Stomach (tissue), 9 donors: ENCODE results near the gene STRIP1. TPM values are rescaled to one million over a fixed set of nuclear protein-coding genes. Genes with fewer than 3 reads are reported as not detected.

Source experiments
- DNase-seq, 2 donors: peaks; one replicate each; pipeline versions ENCODE4 v3.0.0 to v3.0.0-alpha.2; 2013 to 2019
- H3K27ac ChIP-seq, 5 donors: fragments of 200-600 bp in 4 of 5; sonication (generic) in 4 of 5; one replicate each; pipeline ENCODE4 v1.5.1; 2013 to 2019; ENCODE audit warnings: mild to moderate bottlenecking in 1 of 5, moderate library complexity in 1 of 5
- H3K27me3 ChIP-seq, 3 donors: fragments of 200-600 bp; sonication (generic); one replicate each; pipeline ENCODE4 v1.5.1; 2017 to 2019; ENCODE audit warnings: mixed run types in 1 of 3
- H3K36me3 ChIP-seq, 4 donors: fragments of 200-600 bp; sonication (generic); 1 replicate in 3 of 4; 2 replicates in 1 of 4; pipeline ENCODE4 v1.5.1; 2016 to 2019
- H3K4me1 ChIP-seq, 4 donors: fragments of 200-600 bp; sonication (generic); one replicate each; pipeline ENCODE4 v1.5.1; 2016 to 2019
- H3K4me3 ChIP-seq, 4 donors: fragments of 200-600 bp; sonication (generic) in 3 of 4; one replicate each; pipeline ENCODE4 v1.5.1; 2016 to 2019; ENCODE audit warnings: mild to moderate bottlenecking in 1 of 4
- H3K9me3 ChIP-seq, 4 donors: fragments of 200-600 bp; sonication (generic); one replicate each; pipeline ENCODE4 v1.5.1; 2016 to 2019
- EP300 ChIP-seq: sonication (generic); formaldehyde crosslinking; IDR thresholded peaks from one replicate; pipeline ENCODE4 v1.6.1; 2017; ENCODE audit warnings: antibody characterized with exemption
- POLR2A ChIP-seq, 4 donors: fragments of 450-650 bp; IDR thresholded peaks; one replicate each; pipeline ENCODE4 v1.6.1; 2016; ENCODE audit warnings: antibody characterized with exemption in 4 of 4, control low read depth in 2 of 4, mild to moderate bottlenecking in 1 of 4, moderate library complexity in 1 of 4
- POLR2AphosphoS5 ChIP-seq, 3 donors: sonication (generic); formaldehyde crosslinking; IDR thresholded peaks; one replicate each; pipeline ENCODE4 v1.6.1; 2016; ENCODE audit warnings: antibody characterized with exemption in 3 of 3
- WGBS, 5 donors: extraction: QIAGEN DNeasy Blood & Tissue Kit in 3 of 5; methylation state at CpG; one replicate each; pipeline versions ENCODE4 v1.1.5 to v1.1.7; 2013 to 2018; 5-methylcytosine and 5-hydroxymethylcytosine counted together
- intact Hi-C: fragments of 100-400 bp; cut with DNase I; formaldehyde crosslinking; loops from one replicate; pipeline ENCODE4 v1.15.1; 2023; ENCODE audit warnings: low total_unique reads
- polyA plus RNA-seq, 3 donors: library from polyadenylated mRNA; stranded (reverse); fragments of 200-250 nt; gene quantifications; one replicate each; pipeline ENCODE4 v1.2.3, GENCODE V29; 2013
- total RNA-seq, 5 donors: library from RNA; depleted of rRNA; stranded (reverse); fragments of >200 nt; gene quantifications; one replicate each; pipeline versions ENCODE4 v1.1.0 to v1.2.3, GENCODE V29; 2014 to 2016
- TF ChIP-seq, protein P1 (sequence below), 7 experiments: fragments of 450-650 bp in 4 of 7; fragments of 200-600 bp in 3 of 7; sonication (generic) in 3 of 7; IDR thresholded peaks; one replicate each; pipeline ENCODE4 v1.5.1; 2016 to 2019; ENCODE audit warnings: antibody characterized with exemption in 7 of 7, control low read depth in 2 of 7, mild to moderate bottlenecking in 1 of 7
- donor health status: healthy with polysubstance abuse.
- donor health status: Bipolar disorder and iron deficiency.
- donor health status: healthy.

Gene STRIP1
- total and polyA plus RNA-seq, 8 donors, result 6.7 to 262 (median 47.3) TPM

DNA sequence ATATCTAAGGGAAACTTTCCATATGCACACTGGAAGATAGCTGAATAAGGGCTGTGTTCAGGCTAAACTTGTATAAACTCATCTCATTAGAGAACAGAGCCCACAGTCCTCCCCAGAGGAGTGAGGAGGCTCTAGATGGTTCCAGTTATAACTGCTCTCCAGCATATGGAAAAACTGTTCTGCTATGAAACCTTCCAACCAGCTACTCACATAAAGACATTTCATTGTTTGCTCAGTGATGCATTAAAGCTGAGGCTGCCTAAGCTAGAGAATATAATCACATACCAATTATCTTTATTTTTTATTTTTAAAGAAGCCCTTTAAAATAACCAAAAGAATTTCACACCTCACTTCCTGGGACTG lies 36.6 kb upstream of the STRIP1 start:
- Histone ChIP-seq H3K36me3 (peaks cover 0 to 14% (median 5%) of the 10 kb centered on the region in 4 donors), H3K9me3 (no peaks in the 10 kb centered on the region), H3K27ac (peak overlapping the region in 3 of 5 donors; percentile 9 to 73 (median 62)), H3K27me3 (no peaks in the 10 kb centered on the region), H3K4me3 (no peak overlapping the region), H3K4me1 (peaks cover 40 to 85% (median 54%) of the 10 kb centered on the region in 4 donors)
- intact Hi-C loops, result no loop called here
- DNase-seq, result peak in 1 of 2 donors; percentile 32
- no peak for TF ChIP-seq POLR2A (IDR thresholded peaks at IDR 0.05)
- TF ChIP-seq, protein P1, sequence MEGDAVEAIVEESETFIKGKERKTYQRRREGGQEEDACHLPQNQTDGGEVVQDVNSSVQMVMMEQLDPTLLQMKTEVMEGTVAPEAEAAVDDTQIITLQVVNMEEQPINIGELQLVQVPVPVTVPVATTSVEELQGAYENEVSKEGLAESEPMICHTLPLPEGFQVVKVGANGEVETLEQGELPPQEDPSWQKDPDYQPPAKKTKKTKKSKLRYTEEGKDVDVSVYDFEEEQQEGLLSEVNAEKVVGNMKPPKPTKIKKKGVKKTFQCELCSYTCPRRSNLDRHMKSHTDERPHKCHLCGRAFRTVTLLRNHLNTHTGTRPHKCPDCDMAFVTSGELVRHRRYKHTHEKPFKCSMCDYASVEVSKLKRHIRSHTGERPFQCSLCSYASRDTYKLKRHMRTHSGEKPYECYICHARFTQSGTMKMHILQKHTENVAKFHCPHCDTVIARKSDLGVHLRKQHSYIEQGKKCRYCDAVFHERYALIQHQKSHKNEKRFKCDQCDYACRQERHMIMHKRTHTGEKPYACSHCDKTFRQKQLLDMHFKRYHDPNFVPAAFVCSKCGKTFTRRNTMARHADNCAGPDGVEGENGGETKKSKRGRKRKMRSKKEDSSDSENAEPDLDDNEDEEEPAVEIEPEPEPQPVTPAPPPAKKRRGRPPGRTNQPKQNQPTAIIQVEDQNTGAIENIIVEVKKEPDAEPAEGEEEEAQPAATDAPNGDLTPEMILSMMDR (IDR thresholded peaks at IDR 0.05), result no peak
- no peak for TF ChIP-seq POLR2AphosphoS5 (IDR thresholded peaks at IDR 0.05)
- no peak for TF ChIP-seq EP300

DNA sequence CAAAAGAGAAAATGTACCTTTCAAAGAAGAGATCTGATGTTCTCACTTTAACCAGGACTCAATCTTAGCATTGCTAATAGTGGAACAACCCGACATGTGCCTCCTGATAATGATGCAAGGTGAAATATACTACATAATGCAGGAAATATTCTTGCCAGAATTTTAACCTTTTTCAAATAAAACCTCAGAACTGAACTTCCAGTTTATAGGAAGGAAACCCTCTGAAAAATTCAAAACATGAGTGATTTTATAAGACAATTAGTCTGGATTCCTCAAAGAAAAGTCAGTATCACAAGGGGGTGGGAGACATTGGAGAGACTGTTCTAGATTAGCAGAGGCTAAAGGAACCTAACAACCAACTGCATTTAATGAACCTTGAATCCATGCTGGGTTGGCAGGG lies 31.7 kb upstream of the STRIP1 start:
- no peaks in the 10 kb centered on the region for H3K36me3 ChIP-seq
- intact Hi-C loops, result no loop called here
- DNase-seq, result no peak
- H3K4me1 ChIP-seq, result peaks cover 39 to 85% (median 56%) of the 10 kb centered on the region in 4 donors
- peak overlapping the region in 3 of 5 donors; percentile 76 to 83 (median 82) for H3K27ac ChIP-seq
- 89 to 100% (median 92%) methylated on average over 1 of the region's 1 CpG for WGBS, 5 donors
- no peak for TF ChIP-seq EP300
- TF ChIP-seq POLR2A (IDR thresholded peaks at IDR 0.05), result no peak
- no peak for TF ChIP-seq POLR2AphosphoS5 (IDR thresholded peaks at IDR 0.05)
- TF ChIP-seq, protein P1 (IDR thresholded peaks at IDR 0.05), result no peak
- no peaks in the 10 kb centered on the region for H3K27me3 ChIP-seq
- H3K4me3 ChIP-seq, result no peak overlapping the region
- H3K9me3 ChIP-seq, result no peaks in the 10 kb centered on the region

DNA sequence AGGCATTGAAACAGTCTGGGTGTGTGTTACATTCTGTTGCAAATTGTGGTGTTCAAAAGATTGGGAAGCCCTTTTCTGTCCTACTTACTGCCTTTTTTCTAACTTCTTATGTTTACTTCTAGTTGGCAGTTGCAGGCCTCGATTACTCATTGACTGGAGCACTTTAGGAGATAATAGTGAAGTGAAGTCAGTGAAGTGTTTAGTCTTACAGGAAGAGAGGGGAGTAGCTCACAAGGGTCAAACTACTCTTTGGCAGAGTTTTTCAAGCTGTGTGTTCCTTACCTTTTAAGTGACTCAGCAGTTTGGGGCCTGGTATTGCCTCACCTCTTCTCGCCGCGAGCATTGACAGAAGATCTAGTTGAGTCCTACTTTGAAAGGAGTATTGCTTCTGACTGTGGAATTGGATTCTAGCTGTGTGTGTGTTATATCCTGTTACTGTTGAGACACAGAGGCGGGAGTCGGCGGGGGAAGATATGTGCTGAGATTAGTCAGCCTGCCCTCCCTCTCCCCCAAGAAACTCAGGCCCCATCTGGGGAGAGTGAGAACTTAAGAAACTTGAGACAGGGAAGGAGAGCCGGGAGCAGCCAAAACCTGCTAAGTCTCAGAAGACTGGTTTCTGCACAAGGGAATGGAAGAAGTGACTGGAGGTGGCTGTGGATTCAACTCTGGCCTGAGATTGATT lies 30.5 kb upstream of the STRIP1 start:
- TF ChIP-seq POLR2A (IDR thresholded peaks at IDR 0.05) (no peak), POLR2AphosphoS5 (IDR thresholded peaks at IDR 0.05) (peak; percentile 29 to 90 (median 66))
- intact Hi-C loops, result no loop called here
- peak; percentile 73 to 89 for DNase-seq
- H3K9me3 ChIP-seq, result no peaks in the 10 kb centered on the region
- H3K4me1 ChIP-seq, result peaks cover 37 to 83% (median 52%) of the 10 kb centered on the region in 4 donors
- H3K27ac ChIP-seq, result peak overlapping the region; percentile 35 to 83 (median 76)
- H3K4me3 ChIP-seq, result peak overlapping the region; percentile 20 to 29 (median 22)
- H3K27me3 ChIP-seq, result no peaks in the 10 kb centered on the region
- WGBS, 5 donors, result 8 to 12% (median 9%) methylated on average over 8 of the region's 8 CpGs
- peaks cover under 1 to 6% (median 3%) of the 10 kb centered on the region in 4 donors for H3K36me3 ChIP-seq

DNA sequence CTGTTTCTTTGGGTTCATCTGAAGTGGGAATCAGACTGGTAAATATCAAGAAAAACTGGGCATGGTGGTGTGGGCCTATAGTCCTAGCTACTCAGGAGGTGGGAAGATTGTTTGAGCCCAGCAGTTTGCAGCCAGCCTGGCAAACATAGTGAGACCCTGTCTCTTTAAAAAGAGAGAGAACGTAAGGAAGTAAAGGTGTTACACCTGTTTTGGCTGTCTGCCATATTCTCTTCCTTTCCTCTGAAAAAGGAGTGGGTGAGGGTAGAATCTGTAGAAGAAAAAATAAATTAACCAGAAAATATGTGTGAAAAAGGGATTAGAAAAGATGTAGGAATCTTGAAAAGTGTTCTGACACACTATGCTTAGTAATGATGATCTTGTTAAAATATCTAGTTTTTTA lies 29.8 kb upstream of the STRIP1 start:
- peak overlapping the region; percentile 20 to 29 (median 22) for H3K4me3 ChIP-seq
- H3K27me3 ChIP-seq, result no peaks in the 10 kb centered on the region
- TF ChIP-seq POLR2AphosphoS5 (IDR thresholded peaks at IDR 0.05), result no peak
- TF ChIP-seq, protein P1 (IDR thresholded peaks at IDR 0.05), result no peak
- no peak for TF ChIP-seq POLR2A (IDR thresholded peaks at IDR 0.05)
- no peak for TF ChIP-seq EP300
- peaks cover 8 to 13% (median 10%) of the 10 kb centered on the region in 4 donors for H3K36me3 ChIP-seq
- intact Hi-C loops, result no loop called here
- H3K9me3 ChIP-seq, result no peaks in the 10 kb centered on the region
- H3K4me1 ChIP-seq, result peaks cover 37 to 77% (median 52%) of the 10 kb centered on the region in 4 donors
- WGBS, 5 donors, result 18 to 56% (median 23%) methylated on average over 1 of the region's 1 CpG
- DNase-seq, result peak in 1 of 2 donors; percentile 58
- H3K27ac ChIP-seq, result peak overlapping the region; percentile 61 to 83 (median 76)

DNA sequence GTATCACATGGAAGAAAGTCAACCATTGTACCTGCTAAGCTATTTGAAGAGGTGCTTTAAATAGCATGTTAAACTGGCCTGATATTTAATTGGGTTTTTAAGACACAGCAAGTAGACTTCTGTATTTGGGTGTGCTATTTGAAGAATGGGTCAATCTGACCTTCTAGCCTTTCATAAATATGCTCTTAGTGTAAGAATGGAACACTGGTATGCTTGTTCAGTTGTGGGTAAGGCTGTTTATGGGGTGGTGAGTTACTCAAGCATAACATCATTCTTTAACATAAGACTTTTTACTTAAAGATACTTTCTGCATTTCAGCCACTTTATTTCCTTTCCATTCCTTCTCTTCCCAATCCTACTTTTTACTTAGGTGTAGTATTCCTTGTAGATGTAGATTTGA lies 28.5 kb upstream of the STRIP1 start:
- Histone ChIP-seq H3K4me3 (peak overlapping the region in 1 of 4 donors; percentile 11), H3K9me3 (no peaks in the 10 kb centered on the region), H3K27me3 (no peaks in the 10 kb centered on the region), H3K27ac (peak overlapping the region in 2 of 5 donors; percentile 82 to 83), H3K36me3 (peaks cover 14 to 27% (median 24%) of the 10 kb centered on the region in 4 donors), H3K4me1 (peaks cover 37 to 67% (median 53%) of the 10 kb centered on the region in 4 donors)
- DNase-seq, result no peak
- TF ChIP-seq, protein P1 (IDR thresholded peaks at IDR 0.05), result no peak
- no peak for TF ChIP-seq POLR2AphosphoS5 (IDR thresholded peaks at IDR 0.05)
- no peak for TF ChIP-seq EP300
- no peak for TF ChIP-seq POLR2A (IDR thresholded peaks at IDR 0.05)
- intact Hi-C loops, result no loop called here
